Measurements from ENCODE around the gene ZG16B. TPM values are rescaled to one million over a fixed set of nuclear protein-coding genes. Genes with fewer than 3 reads are reported as not detected.

Gene ZG16B
- total RNA-seq, 1 experiment from 2014 or later: 2.3 TPM

DNA sequence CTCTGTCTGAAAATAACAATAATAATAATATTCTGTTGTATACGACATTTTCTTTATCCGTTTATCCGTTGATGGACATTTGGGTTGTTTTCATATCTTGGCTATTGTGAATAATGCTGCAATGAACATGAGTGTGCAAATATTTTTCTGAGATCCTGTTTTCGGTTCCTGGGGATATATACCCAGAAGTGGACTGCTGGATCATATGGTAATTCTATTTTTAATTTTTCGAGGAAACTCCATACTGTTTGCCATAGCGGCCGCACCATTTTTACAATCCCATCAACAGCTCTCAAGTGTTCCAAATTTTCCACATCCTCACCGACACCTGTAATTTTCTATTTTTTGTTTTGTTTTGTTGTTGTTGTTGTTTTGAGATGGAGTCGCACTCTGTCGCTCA lies 37.2 kb upstream of the ZG16B start:
- no peak for TF ChIP-seq FOSL1 (IDR thresholded peaks at IDR 0.05; ENCODE audit: low read depth)
- TF ChIP-seq SRF (IDR thresholded peaks at IDR 0.05; ENCODE audit: low read depth): no peak
- no peak for TF ChIP-seq MAX (IDR thresholded peaks at IDR 0.05)
- TF ChIP-seq EZH2phosphoT487 (IDR thresholded peaks at IDR 0.05; ENCODE audit: borderline replicate concordance): no peak
- TF ChIP-seq, protein P1, sequence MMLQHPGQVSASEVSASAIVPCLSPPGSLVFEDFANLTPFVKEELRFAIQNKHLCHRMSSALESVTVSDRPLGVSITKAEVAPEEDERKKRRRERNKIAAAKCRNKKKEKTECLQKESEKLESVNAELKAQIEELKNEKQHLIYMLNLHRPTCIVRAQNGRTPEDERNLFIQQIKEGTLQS (IDR thresholded peaks at IDR 0.05): no peak
- TF ChIP-seq POLR2AphosphoS5 (IDR thresholded peaks at IDR 0.05; ENCODE audit: low read depth, low read length): no peak
- no peak for TF ChIP-seq REST (IDR thresholded peaks at IDR 0.05; ENCODE audit: low read depth)
- no peak for TF ChIP-seq ZBTB33 (IDR thresholded peaks at IDR 0.05; ENCODE audit: extremely low read depth, insufficient replicate concordance, low read length)
- TF ChIP-seq CEBPB (IDR thresholded peaks at IDR 0.05; ENCODE audit: low read depth): no peak
- no peak for TF ChIP-seq ZNF274 (IDR thresholded peaks at IDR 0.05; ENCODE audit: low read depth, low read length)
- TF ChIP-seq JUND (IDR thresholded peaks at IDR 0.05): no peak
- no peak for TF ChIP-seq ELF1 (IDR thresholded peaks at IDR 0.05; ENCODE audit: borderline replicate concordance, low read depth)
- no peak for TF ChIP-seq ZFX (IDR thresholded peaks at IDR 0.05)
- no peak for TF ChIP-seq SP1 (IDR thresholded peaks at IDR 0.05; ENCODE audit: low read depth)
- no peak for TF ChIP-seq POLR2A (IDR thresholded peaks at IDR 0.05; ENCODE audit: borderline replicate concordance, extremely low read depth, insufficient read depth, insufficient read length)
- TF ChIP-seq TCF7L2 (IDR thresholded peaks at IDR 0.05; ENCODE audit: borderline replicate concordance, extremely low read depth, insufficient read depth, insufficient read length): no peak
- BruUV-seq (replicated peaks): no TSS peak
- Histone ChIP-seq H3K4me1 (ENCODE audit: control insufficient read depth in 1 of 2, insufficient read depth in 2 of 2, low read length in 2 of 2) (peaks cover 8 to 16% of the 10 kb centered on the region in 2 experiments), H3K79me2 (ENCODE audit: insufficient read depth, low read length) (no peaks in the 10 kb centered on the region), H4K20me1 (ENCODE audit: insufficient read depth) (no peaks in the 10 kb centered on the region), H2AFZ (ENCODE audit: low read depth, low read length, poor library complexity, severe bottlenecking) (no peak overlapping the region), H3K9me3 (ENCODE audit: control insufficient read depth in 1 of 2, insufficient read depth in 1 of 2, low read depth in 1 of 2, low read length in 2 of 2) (no peaks in the 10 kb centered on the region), H3K4me2 (ENCODE audit: low read length) (no peak overlapping the region), H3K27ac (ENCODE audit: low read depth, low read length) (no peak overlapping the region), H3K9me2 (ENCODE audit: insufficient read depth) (no peaks in the 10 kb centered on the region; the same call in 1 of the 2 replicates), H3K9ac (ENCODE audit: low read length) (no peak overlapping the region), H3K4me3 (replicated peaks in 1 of 2; ENCODE audit: low read depth in 1 of 2, low read length in 2 of 2) (no peak overlapping the region), H3K27me3 (ENCODE audit: insufficient read depth, low read length) (no peaks in the 10 kb centered on the region), H3K36me3 (ENCODE audit: control insufficient read depth in 1 of 2, insufficient read depth in 2 of 2, low read length in 2 of 2) (no peaks in the 10 kb centered on the region)
- POLR2A ChIA-PET: interaction anchor here (1.4 kb wide), 1 partner anchor 21 kb away, joined by 3 read pairs; no protein-coding TSS in a partner anchor
- no peak for ATAC-seq
- no peak for DNase-seq (ENCODE audit: low read depth, low spot score)
- RAD21 ChIA-PET (ENCODE audit: low non-redundant PET in 1 of 2, low total read pairs in 2 of 2, uncharacterized antibody in 2 of 2, unreplicated experiment in 2 of 2): no interaction called here
- intact Hi-C loops (cut with micrococcal nuclease): no loop called here
- CTCF ChIA-PET: interaction anchor here (1.2 kb wide), 1 partner anchor 134 kb away, joined by 3 read pairs; no protein-coding TSS in a partner anchor
